Vagina (tissue), 2 donors: Measurements from ENCODE around the gene ACSS2. TPM values are rescaled to one million over a fixed set of nuclear protein-coding genes. Genes with fewer than 3 reads are reported as not detected.

Experiments used
- DNase-seq, 2 donors: peaks; one replicate each; pipeline ENCODE4 v3.0.0-alpha.2; 2017; ENCODE audit errors: extremely low spot score in 2 of 2
- H3K27ac ChIP-seq: fragments of 200-600 bp; sonication (generic); one replicate; pipeline ENCODE4 v1.5.1; 2019
- H3K27me3 ChIP-seq: fragments of 200-600 bp; sonication (generic); one replicate; pipeline ENCODE4 v1.5.1; 2019
- H3K36me3 ChIP-seq, 2 donors: fragments of 200-600 bp; sonication (generic); one replicate each; pipeline ENCODE4 v1.5.1; 2017 to 2019
- H3K4me1 ChIP-seq: fragments of 200-600 bp; sonication (generic); one replicate; pipeline ENCODE4 v1.5.1; 2019
- H3K4me3 ChIP-seq, 2 donors: fragments of 200-600 bp; sonication (generic); 1 replicate in 1 of 2; 2 replicates in 1 of 2; pipeline ENCODE4 v1.5.1; 2016 to 2019
- H3K9me3 ChIP-seq: fragments of 200-600 bp; sonication (generic); one replicate; pipeline ENCODE4 v1.5.1; 2019
- CTCF ChIP-seq, 3 experiments: fragments of 450-650 bp in 2 of 3; fragments of 200-600 bp in 1 of 3; sonication (generic) in 1 of 3; IDR thresholded peaks; one replicate each; pipeline ENCODE4 v1.5.1; 2017 to 2019; ENCODE audit warnings: antibody characterized with exemption in 3 of 3, mild to moderate bottlenecking in 2 of 3, moderate library complexity in 2 of 3
- POLR2A ChIP-seq, 2 donors: fragments of 450-650 bp; IDR thresholded peaks; one replicate each; pipeline ENCODE4 v1.6.1; 2017; ENCODE audit warnings: antibody characterized with exemption in 2 of 2, mild to moderate bottlenecking in 2 of 2, moderate library complexity in 2 of 2
- POLR2AphosphoS5 ChIP-seq, 2 donors: sonication (generic); formaldehyde crosslinking; IDR thresholded peaks; one replicate each; pipeline ENCODE4 v1.9.0; 2017; ENCODE audit warnings: antibody characterized with exemption in 2 of 2, mild to moderate bottlenecking in 2 of 2, low read depth in 1 of 2; ENCODE audit not compliant: insufficient read depth in 1 of 2
- intact Hi-C: fragments of 100-400 bp; cut with DNase I; formaldehyde crosslinking; loops from one replicate; pipeline ENCODE4 v1.15.1; 2023
- total RNA-seq: library from RNA; depleted of rRNA; stranded (reverse); fragments of >200 nt; gene quantifications from one replicate; pipeline ENCODE4 v1.2.3, GENCODE V29; 2016

ACSS2 gene
- total RNA-seq, 1 donor from 2014 or later: 56.2 TPM

- peaks cover 0 to 21% of the 10 kb centered on the region in 2 donors for H3K36me3 ChIP-seq
Observed at GRCh38 chr20:34928411-34928810, 52.0 kb downstream of the ACSS2 start.

GRCh38 chr20:34931771-34932170, 55.4 kb downstream of the ACSS2 start:
- DNase-seq: no peak
- intact Hi-C loops: no loop called here
- Histone ChIP-seq H3K27ac (no peak overlapping the region), H3K36me3 (peaks cover 0 to 27% of the 10 kb centered on the region in 2 donors), H3K9me3 (no peaks in the 10 kb centered on the region), H3K4me3 (no peak overlapping the region), H3K4me1 (no peaks in the 10 kb centered on the region), H3K27me3 (no peaks in the 10 kb centered on the region)
- TF ChIP-seq POLR2AphosphoS5 (IDR thresholded peaks at IDR 0.05; ENCODE audit: insufficient read depth in 1 of 2, low read depth in 1 of 2): no peak
- no peak for TF ChIP-seq CTCF (IDR thresholded peaks at IDR 0.05)
- TF ChIP-seq POLR2A (IDR thresholded peaks at IDR 0.05): no peak

More at GRCh38 chr20:34928411-34928810, 52.0 kb downstream of the ACSS2 start:
- Histone ChIP-seq H3K4me1 (no peaks in the 10 kb centered on the region), H3K27me3 (no peaks in the 10 kb centered on the region), H3K27ac (no peak overlapping the region), H3K4me3 (no peak overlapping the region), H3K9me3 (no peaks in the 10 kb centered on the region)
- no peak for TF ChIP-seq POLR2A (IDR thresholded peaks at IDR 0.05)
- DNase-seq: no peak
- intact Hi-C loops: no loop called here

GRCh38 chr20:34938466-34939163, 62.2 kb downstream of the ACSS2 start:
- Histone ChIP-seq H3K36me3 (peaks cover 0 to 36% of the 10 kb centered on the region in 2 donors), H3K4me1 (no peaks in the 10 kb centered on the region), H3K27ac (no peak overlapping the region), H3K9me3 (no peaks in the 10 kb centered on the region), H3K4me3 (no peak overlapping the region), H3K27me3 (no peaks in the 10 kb centered on the region)
- no peak for TF ChIP-seq CTCF (IDR thresholded peaks at IDR 0.05)
- TF ChIP-seq POLR2AphosphoS5 (IDR thresholded peaks at IDR 0.05; ENCODE audit: insufficient read depth in 1 of 2, low read depth in 1 of 2): no peak
- no peak for TF ChIP-seq POLR2A (IDR thresholded peaks at IDR 0.05)
- DNase-seq: no peak
- intact Hi-C loops: no loop called here

GRCh38 chr20:34940081-34940481, 63.7 kb downstream of the ACSS2 start:
- DNase-seq: no peak
- Histone ChIP-seq H3K27ac (no peak overlapping the region), H3K4me3 (no peak overlapping the region), H3K9me3 (no peaks in the 10 kb centered on the region), H3K27me3 (no peaks in the 10 kb centered on the region), H3K36me3 (peaks cover 0 to 49% of the 10 kb centered on the region in 2 donors), H3K4me1 (no peaks in the 10 kb centered on the region)
- TF ChIP-seq POLR2AphosphoS5 (IDR thresholded peaks at IDR 0.05; ENCODE audit: insufficient read depth in 1 of 2, low read depth in 1 of 2) (no peak), CTCF (IDR thresholded peaks at IDR 0.05) (no peak), POLR2A (IDR thresholded peaks at IDR 0.05) (no peak)
- intact Hi-C loops: no loop called here

GRCh38 chr20:34941226-34941625, 64.8 kb downstream of the ACSS2 start:
- H3K27ac ChIP-seq: no peak overlapping the region
- intact Hi-C loops: no loop called here
- H3K36me3 ChIP-seq: peaks cover 0 to 37% of the 10 kb centered on the region in 2 donors
- no peaks in the 10 kb centered on the region for H3K9me3 ChIP-seq
- DNase-seq: no peak
- H3K4me1 ChIP-seq: peaks cover 5% of the 10 kb centered on the region
- no peak for TF ChIP-seq POLR2A (IDR thresholded peaks at IDR 0.05)
- no peak for TF ChIP-seq POLR2AphosphoS5 (IDR thresholded peaks at IDR 0.05; ENCODE audit: insufficient read depth in 1 of 2, low read depth in 1 of 2)
- no peak for TF ChIP-seq CTCF (IDR thresholded peaks at IDR 0.05)
- H3K27me3 ChIP-seq: no peaks in the 10 kb centered on the region
- H3K4me3 ChIP-seq: no peak overlapping the region
